Activated CD8-positive, alpha-beta memory T cell treated with anti-CD3 and anti-CD28 coated beads, Interleukin-2, amount 10 ng/mL, durations not matched to agents 7 days and 5 days (primary cell): ENCODE data around the gene PDZD7. TPM values are rescaled to one million over a fixed set of nuclear protein-coding genes. Genes with fewer than 3 reads are reported as not detected.
A peak's percentile ranks its signal among the peaks of the same experiment; 100 is the strongest.
"Not testable (repeated sequence)": the region's sequence is repeated elsewhere in the genome, so short reads cannot be mapped to it uniquely, and the experiment has no call there.

Source experiments
- ATAC-seq: fragments of 150-1000 bp; cut with Tn5 transposase; one replicate; pipeline ENCODE4 v1.10.0; 2021; ENCODE audit warnings: moderate library complexity
- CTCF ChIA-PET: fragments of 350-600 bp; sonication (Branson Sonifier 250); formaldehyde crosslinking; loops from one replicate; lab custom pipeline; 2021; ENCODE audit warnings: antibody characterized with exemption; lab: Charles Lee
- DNase-seq: peaks from one replicate; pipeline ENCODE4 v3.0.0-alpha.2; 2020
- H3K27ac Mint-ChIP-seq: one replicate; pipeline ENCODE4 v1.8.0; 2021; ENCODE audit warnings: mild to moderate bottlenecking, mixed read lengths
- H3K27me3 Mint-ChIP-seq: one replicate; pipeline ENCODE4 v1.8.0; 2021; ENCODE audit warnings: mixed read lengths
- H3K36me3 Mint-ChIP-seq: one replicate; pipeline ENCODE4 v1.8.0; 2021; ENCODE audit warnings: mild to moderate bottlenecking, mixed read lengths
- H3K4me1 Mint-ChIP-seq: one replicate; pipeline ENCODE4 v1.8.0; 2021; ENCODE audit warnings: mixed read lengths
- H3K4me3 Mint-ChIP-seq: one replicate; pipeline ENCODE4 v1.8.0; 2021; ENCODE audit warnings: mild to moderate bottlenecking, moderate library complexity, mixed read lengths
- H3K9me3 Mint-ChIP-seq: one replicate; pipeline ENCODE4 v1.8.0; 2022; ENCODE audit warnings: low read depth, mixed read lengths
- total RNA-seq, 2 experiments: library from RNA; stranded (reverse); gene quantifications; one replicate each; pipeline ENCODE4 v1.2.3, GENCODE V29; 2021

PDZD7 gene
- total RNA-seq, 2 experiments from 2014 or later = 0.59 to 1.2 TPM

GRCh38 chr10:100978121-100978900 is 52.6 kb downstream of the PDZD7 start:
- DNase-seq = peak; percentile 34
- Mint-ChIP-seq H3K27me3 (no peaks in the 10 kb centered on the region), H3K4me1 (no peaks in the 10 kb centered on the region), H3K4me3 (no peak overlapping the region), H3K27ac (no peak overlapping the region), H3K36me3 (no peaks in the 10 kb centered on the region), H3K9me3 (no peaks in the 10 kb centered on the region)
- CTCF ChIA-PET = no interaction called here
- ATAC-seq = no peak

GRCh38 chr10:100977436-100977835 is 53.5 kb downstream of the PDZD7 start:
- Mint-ChIP-seq H3K36me3 (no peaks in the 10 kb centered on the region), H3K4me3 (no peak overlapping the region), H3K27ac (no peak overlapping the region), H3K27me3 (no peaks in the 10 kb centered on the region), H3K4me1 (no peaks in the 10 kb centered on the region), H3K9me3 (no peaks in the 10 kb centered on the region)
- CTCF ChIA-PET = no interaction called here
- no peak for ATAC-seq
- DNase-seq = peak; percentile 16

DNA sequence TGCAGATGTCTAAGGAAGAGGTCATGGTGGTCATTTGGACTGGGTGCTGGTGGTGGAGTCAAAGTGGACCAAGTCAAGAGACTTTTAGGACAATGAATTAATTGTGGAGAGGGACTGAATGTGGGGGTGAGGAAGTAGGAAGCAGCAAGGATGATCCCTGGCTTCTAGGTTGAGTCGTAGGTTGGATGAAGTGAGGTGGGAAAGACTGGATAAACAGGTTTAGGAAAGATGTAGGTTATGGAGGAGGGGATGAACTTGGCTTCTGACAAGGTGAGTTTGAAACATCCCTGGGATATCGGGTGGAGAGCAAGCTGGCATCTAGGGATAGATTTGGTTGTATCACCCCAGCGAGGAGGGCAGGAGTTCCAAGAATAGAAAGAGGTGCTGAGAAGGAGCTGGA is 54.0 kb downstream of the PDZD7 start:
- Mint-ChIP-seq H3K27ac (no peak overlapping the region), H3K9me3 (no peaks in the 10 kb centered on the region), H3K4me1 (no peaks in the 10 kb centered on the region), H3K27me3 (no peaks in the 10 kb centered on the region), H3K36me3 (no peaks in the 10 kb centered on the region), H3K4me3 (no peak overlapping the region)
- CTCF ChIA-PET = no interaction called here
- DNase-seq (peak; percentile 23), ATAC-seq (no peak)

- H3K27me3 Mint-ChIP-seq, H3K9me3 Mint-ChIP-seq, H3K4me1 Mint-ChIP-seq, H3K27ac Mint-ChIP-seq, H3K36me3 Mint-ChIP-seq, ATAC-seq, DNase-seq, H3K4me3 Mint-ChIP-seq, CTCF ChIA-PET: not testable (repeated sequence)
Measured at GRCh38 chr10:100975397-100975796, 55.5 kb downstream of the PDZD7 start.

DNA sequence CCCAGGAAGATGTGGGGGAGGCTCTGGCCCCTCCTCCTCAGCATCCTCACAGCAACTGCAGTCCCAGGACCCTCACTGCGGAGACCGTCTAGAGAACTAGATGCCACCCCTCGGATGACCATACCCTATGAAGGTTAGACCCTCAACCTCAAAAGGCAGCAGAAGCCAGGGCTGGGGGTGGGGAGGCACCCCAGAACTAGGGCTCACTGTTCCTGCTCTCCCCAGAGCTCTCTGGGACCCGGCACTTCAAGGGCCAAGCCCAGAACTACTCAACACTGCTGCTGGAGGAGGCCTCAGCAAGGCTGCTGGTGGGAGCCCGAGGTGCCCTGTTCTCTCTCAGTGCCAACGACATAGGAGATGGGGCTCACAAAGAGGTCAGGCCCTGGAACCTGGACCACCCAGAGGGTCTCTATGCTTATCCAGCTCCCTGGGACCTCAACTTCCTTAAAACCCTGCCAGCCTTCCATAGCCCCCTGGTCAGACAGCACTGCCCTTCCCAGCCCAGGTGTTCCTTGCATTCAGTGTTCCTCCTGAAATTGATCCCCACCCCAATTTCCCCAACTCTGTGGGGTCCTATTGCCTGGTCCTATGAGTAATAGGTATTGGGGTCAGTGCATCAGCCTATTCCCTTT is 57.9 kb downstream of the PDZD7 start:
- DNase-seq = no peak
- Mint-ChIP-seq H3K27ac (no peak overlapping the region), H3K4me3 (no peak overlapping the region), H3K27me3 (no peaks in the 10 kb centered on the region), H3K36me3 (no peaks in the 10 kb centered on the region), H3K9me3 (no peaks in the 10 kb centered on the region), H3K4me1 (peaks cover 7% of the 10 kb centered on the region)
- no peak for ATAC-seq
- CTCF ChIA-PET = interaction anchor here (1.0 kb wide), 1 partner anchor 25 kb away, joined by 3 read pairs; no protein-coding TSS in a partner anchor

GRCh38 chr10:100972115-100972903 is 58.6 kb downstream of the PDZD7 start:
- no peaks in the 10 kb centered on the region for H3K9me3 Mint-ChIP-seq
- CTCF ChIA-PET = interaction anchor here (1.0 kb wide), 1 partner anchor 26 kb away, joined by 3 read pairs; no protein-coding TSS in a partner anchor
- no peaks in the 10 kb centered on the region for H3K27me3 Mint-ChIP-seq
- DNase-seq (no peak), ATAC-seq (no peak)
- no peak overlapping the region for H3K4me3 Mint-ChIP-seq
- no peaks in the 10 kb centered on the region for H3K36me3 Mint-ChIP-seq
- H3K4me1 Mint-ChIP-seq = peaks cover 7% of the 10 kb centered on the region
- H3K27ac Mint-ChIP-seq = no peak overlapping the region

GRCh38 chr10:100970914-100971811 is 59.8 kb downstream of the PDZD7 start:
- no peak for DNase-seq
- H3K27me3 Mint-ChIP-seq = no peaks in the 10 kb centered on the region
- H3K27ac Mint-ChIP-seq = no peak overlapping the region
- CTCF ChIA-PET = no interaction called here
- no peaks in the 10 kb centered on the region for H3K36me3 Mint-ChIP-seq
- ATAC-seq = no peak
- H3K4me1 Mint-ChIP-seq = peaks cover 7% of the 10 kb centered on the region
- no peak overlapping the region for H3K4me3 Mint-ChIP-seq
- no peaks in the 10 kb centered on the region for H3K9me3 Mint-ChIP-seq

DNA sequence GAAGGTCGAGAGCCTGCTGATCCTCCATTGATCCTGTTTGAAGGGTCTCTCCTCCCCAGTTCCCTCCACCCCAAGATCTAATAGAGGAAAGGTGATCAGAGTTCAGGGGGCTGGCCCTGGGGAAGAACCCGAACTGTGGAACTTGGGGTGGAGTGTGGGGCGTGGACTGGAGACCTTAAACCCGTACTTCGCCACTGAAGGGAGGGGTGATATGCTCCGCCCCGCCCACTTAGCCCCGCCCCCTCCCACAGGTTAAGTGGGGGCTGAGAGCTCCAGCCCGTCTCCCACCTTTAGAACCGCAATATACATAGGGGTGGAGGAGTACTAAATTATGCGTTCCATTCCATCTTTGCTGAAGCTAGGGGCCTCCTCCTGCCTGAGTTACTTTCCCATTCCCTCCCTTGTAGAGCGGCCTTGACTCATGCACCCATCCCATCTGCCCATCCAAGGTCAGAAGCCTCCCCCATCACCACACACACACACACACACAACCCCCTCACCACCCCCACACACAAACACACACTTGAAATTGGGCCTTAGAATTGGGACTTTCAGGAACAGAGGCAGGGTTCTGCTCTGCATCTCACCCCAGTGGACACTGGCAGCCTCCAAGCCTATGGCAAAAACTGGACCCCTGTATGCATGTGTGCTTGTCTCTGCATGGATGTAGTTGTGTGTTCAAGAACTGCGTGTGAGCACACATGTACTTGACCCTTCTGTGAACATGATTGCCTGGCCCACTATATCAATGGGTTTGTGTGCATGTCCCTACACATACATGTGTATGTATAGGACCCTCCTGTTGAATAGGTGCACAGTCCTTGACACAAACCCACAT is 60.6 kb downstream of the PDZD7 start:
- no peaks in the 10 kb centered on the region for H3K36me3 Mint-ChIP-seq
- no peaks in the 10 kb centered on the region for H3K27me3 Mint-ChIP-seq
- peak overlapping the region; percentile 27 for H3K4me3 Mint-ChIP-seq
- H3K9me3 Mint-ChIP-seq = no peaks in the 10 kb centered on the region
- DNase-seq (no peak), ATAC-seq (no peak)
- H3K4me1 Mint-ChIP-seq = peaks cover 7% of the 10 kb centered on the region
- no peak overlapping the region for H3K27ac Mint-ChIP-seq
- CTCF ChIA-PET = interaction anchor here (1.4 to 2.3 kb wide), 3 partner anchors 14 to 28 kb away, joined by 4 to 11 read pairs (median 4); partner anchors contain the start of gene MRPL43

DNA sequence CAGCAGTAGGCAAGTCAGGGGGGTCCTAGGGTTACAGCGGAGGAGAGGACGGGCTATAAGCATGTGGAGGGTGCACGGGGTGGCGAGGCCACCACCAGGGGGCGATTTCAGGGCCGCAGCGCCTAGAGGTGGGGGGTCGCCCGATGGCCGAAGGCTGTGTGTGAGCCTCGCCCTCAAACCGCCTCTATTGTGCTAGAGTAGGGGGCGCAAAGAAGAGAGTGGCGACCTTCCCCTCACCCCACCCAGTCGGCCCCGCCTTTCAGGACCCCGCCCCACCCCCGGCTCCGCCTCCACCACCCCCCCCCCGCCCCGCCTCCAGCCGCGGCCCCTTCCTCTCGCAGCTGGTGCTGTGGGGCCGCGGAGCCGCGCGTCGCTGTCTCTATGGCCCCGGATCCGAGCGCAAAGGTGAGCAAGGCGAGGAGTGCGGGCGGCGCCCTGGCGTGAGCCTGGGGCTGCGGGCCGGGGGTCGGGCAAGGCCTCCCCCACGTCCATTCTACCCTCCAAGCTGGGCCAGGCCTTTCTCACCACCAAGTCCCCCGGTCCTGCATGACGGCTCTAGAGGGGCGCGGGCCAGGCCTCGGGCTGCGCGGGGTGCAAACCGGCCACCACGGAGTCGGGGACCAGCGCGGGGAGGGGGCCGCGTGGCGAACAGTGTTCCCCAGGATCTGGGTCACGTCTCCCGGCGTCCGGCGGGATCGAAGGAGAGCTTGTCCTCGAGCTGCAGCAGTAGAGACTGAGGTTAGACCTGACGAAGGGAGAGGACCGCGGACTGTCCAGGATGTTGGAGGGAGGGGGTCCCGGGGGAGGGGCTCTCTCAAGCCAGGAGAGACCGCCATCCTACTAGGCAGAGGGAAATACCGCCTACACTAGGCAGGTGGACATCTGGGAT is 61.5 kb downstream of the PDZD7 start, which contains the start of gene SEMA4G:
SEMA4G (plus strand) TSS at position 318 of the 889 bp plus-strand sequence. CDS start 3,409 bp downstream, outside the sequence.
- Mint-ChIP-seq H3K9me3 (no peaks in the 10 kb centered on the region), H3K4me3 (peak within 1 kb of the TSS; percentile 27), H3K27me3 (no peaks in the 10 kb centered on the region), H3K4me1 (peaks cover 7% of the 10 kb centered on the region), H3K36me3 (no peaks in the 10 kb centered on the region), H3K27ac (peak within 1 kb of the TSS; percentile 35)
- DNase-seq (no peak), ATAC-seq (peak; percentile 80)
- CTCF ChIA-PET = interaction anchor here (0.8 to 2.3 kb wide), 9 partner anchors 11 to 48 kb away, joined by 3 to 11 read pairs (median 4); partner anchors contain the start of gene MRPL43

DNA sequence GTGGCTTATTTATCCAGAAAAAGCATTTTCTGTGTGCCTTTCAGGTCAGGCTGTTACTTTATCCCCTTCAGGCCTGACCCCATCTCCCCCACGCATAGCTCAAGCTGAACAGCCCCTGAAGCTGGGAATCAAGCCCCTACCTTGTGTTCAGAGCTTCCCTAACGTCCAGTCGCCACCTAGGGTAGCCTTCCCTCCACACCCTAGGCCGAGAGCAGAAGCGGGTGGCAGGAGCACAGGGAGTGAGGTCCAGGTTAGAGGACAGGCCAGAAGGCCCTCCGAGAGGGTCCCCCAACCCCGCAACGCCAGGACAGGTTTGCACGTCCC is 62.1 kb downstream of the PDZD7 start:
- CTCF ChIA-PET = interaction anchor here (0.6 to 4.2 kb wide), 10 partner anchors 11 to 81 kb away, joined by 3 to 20 read pairs (median 4); partner anchors contain the start of gene MRPL43
- H3K27me3 Mint-ChIP-seq = no peaks in the 10 kb centered on the region
- peaks cover 7% of the 10 kb centered on the region for H3K4me1 Mint-ChIP-seq
- no peak overlapping the region for H3K27ac Mint-ChIP-seq
- DNase-seq (no peak), ATAC-seq (peak; percentile 9)
- no peaks in the 10 kb centered on the region for H3K9me3 Mint-ChIP-seq
- peak overlapping the region; percentile 16 for H3K4me3 Mint-ChIP-seq
- H3K36me3 Mint-ChIP-seq = no peaks in the 10 kb centered on the region

DNA sequence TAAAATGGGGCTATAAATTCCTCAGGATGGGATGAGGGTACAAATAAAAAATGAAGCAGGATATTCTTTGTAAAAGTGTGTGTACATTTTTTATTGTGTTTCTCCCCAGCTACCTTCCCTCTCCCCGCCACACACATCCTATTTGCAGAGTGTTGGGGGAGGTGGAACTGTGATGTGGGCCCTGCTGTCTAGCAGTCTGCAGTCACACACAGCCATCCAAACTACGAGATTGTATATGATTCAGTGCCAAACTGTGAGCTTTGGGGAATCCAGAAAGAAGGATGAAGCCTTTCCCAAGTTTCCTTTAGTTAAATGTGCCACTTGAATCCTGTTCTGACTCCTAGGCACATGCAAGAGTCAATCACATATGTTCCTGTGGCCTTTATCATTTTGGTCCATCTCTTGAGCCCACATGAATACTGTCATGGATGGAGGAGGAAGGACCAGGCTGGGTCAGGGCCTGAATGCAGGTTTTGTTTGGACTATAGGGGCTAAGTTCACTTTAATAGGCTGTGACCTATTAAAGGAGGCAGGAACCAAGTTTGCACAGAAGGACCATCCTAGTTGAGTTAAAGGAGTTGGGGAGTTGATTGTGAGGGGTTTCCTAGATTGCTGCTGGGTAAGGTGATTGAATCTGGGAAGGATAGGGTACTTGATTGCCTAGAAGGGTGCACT is 62.7 kb downstream of the PDZD7 start:
- CTCF ChIA-PET = interaction anchor here (0.6 to 4.2 kb wide), 9 partner anchors 10 to 82 kb away, joined by 3 to 20 read pairs (median 3); no protein-coding TSS in a partner anchor
- no peak overlapping the region for H3K4me3 Mint-ChIP-seq

More for the DNA sequence above, 62.7 kb downstream of the PDZD7 start:
- no peaks in the 10 kb centered on the region for H3K27me3 Mint-ChIP-seq
- DNase-seq (no peak), ATAC-seq (no peak)
- H3K27ac Mint-ChIP-seq = peak overlapping the region; percentile 35
- H3K9me3 Mint-ChIP-seq = no peaks in the 10 kb centered on the region
- no peaks in the 10 kb centered on the region for H3K36me3 Mint-ChIP-seq
- peaks cover 7% of the 10 kb centered on the region for H3K4me1 Mint-ChIP-seq
